GM12878 (cell line): ENCODE data around the gene MAMLD1. TPM values are rescaled to one million over a fixed set of nuclear protein-coding genes. Genes with fewer than 3 reads are reported as not detected.

ENCODE experiments used
- ATAC-seq: fragments of 200-7000 bp; cut with Tn5 transposase; 3 replicates; pipeline ENCODE4 v1.9.1; 2020; ENCODE audit warnings: mild to moderate bottlenecking, moderate library complexity
- BruUV-seq: library from RNA; stranded (reverse); fragments of 400-500 nt; replicated peaks from 2 replicates; lab custom pipeline; 2021; lab: Mats Ljungman, UMichigan
- CTCF ChIA-PET: fragments of 300-600 bp; sonication (Branson Sonifier 250); formaldehyde crosslinking; extraction: SDS; loops from one replicate; lab custom pipeline; 2021; ENCODE audit warnings: inconsistent platforms; lab: Yijun Ruan, JAX
- POLR2A ChIA-PET: fragments of 350-600 bp; formaldehyde crosslinking; extraction: SDS; loops from one replicate; lab custom pipeline; 2021; ENCODE audit warnings: inconsistent platforms; lab: Charles Lee
- RAD21 ChIA-PET: fragments of 300-600 bp; sonication (Branson Sonifier 250); formaldehyde crosslinking; loops from one replicate; lab custom pipeline; 2023; ENCODE audit warnings: antibody characterized with exemption; ENCODE audit not compliant: unreplicated experiment; lab: Charles Lee
- SMC1A ChIA-PET: fragments of 300-600 bp; sonication (Branson Sonifier 250); formaldehyde crosslinking; loops from one replicate; lab custom pipeline; 2023; ENCODE audit not compliant: unreplicated experiment, uncharacterized antibody; lab: Charles Lee
- DNase-seq: peaks from one replicate; pipeline ENCODE4 v3.0.0-alpha.2; 2011; ENCODE audit warnings: low read depth, low spot score
- FAIRE-seq: peaks from 3 replicates; lab custom pipeline; 2011; peaks lifted over from hg19 to GRCh38; lab: Jason Lieb, UNC
- H2AFZ ChIP-seq: 2 replicates; pipeline ENCODE4 v1.6.0; 2011; ENCODE audit warnings: low read depth, low read length, control low read depth; ENCODE audit not compliant: control insufficient read depth
- H3K27ac ChIP-seq: 2 replicates; pipeline ENCODE4 v1.5.1; 2011; ENCODE audit warnings: control low read depth; ENCODE audit not compliant: control insufficient read depth, insufficient read depth
- H3K27me3 ChIP-seq, 2 experiments: replicated peaks in 1 of 2; 2 replicates each; pipeline versions ENCODE4 v1.6.0 to v1.6.1; 2011; ENCODE audit warnings: low read length in 1 of 2; ENCODE audit not compliant: control insufficient read depth in 2 of 2, insufficient read depth in 2 of 2
- H3K36me3 ChIP-seq, 2 experiments: 2 replicates each; pipeline ENCODE4 v1.5.1; 2011; ENCODE audit warnings: low read length in 1 of 2; ENCODE audit not compliant: control insufficient read depth in 2 of 2, insufficient read depth in 2 of 2
- H3K4me1 ChIP-seq: 2 replicates; pipeline ENCODE4 v1.6.1; 2011; ENCODE audit warnings: mild to moderate bottlenecking, low read length, moderate library complexity, mixed read lengths; ENCODE audit not compliant: control insufficient read depth, insufficient read depth
- H3K4me2 ChIP-seq: 2 replicates; pipeline ENCODE4 v1.6.0; 2011; ENCODE audit warnings: control low read depth; ENCODE audit not compliant: control insufficient read depth, insufficient read depth
- H3K4me3 ChIP-seq: fragments of 200-600 bp; sonication (generic); 2 replicates; pipeline ENCODE4 v1.5.1; 2016
- H3K79me2 ChIP-seq: 2 replicates; pipeline ENCODE4 v1.6.0; 2011; ENCODE audit warnings: low read length; ENCODE audit not compliant: control insufficient read depth, insufficient read depth
- H3K9ac ChIP-seq: 2 replicates; pipeline ENCODE4 v1.8.0; 2011; ENCODE audit warnings: low read length, control low read depth, mixed read lengths; ENCODE audit not compliant: control insufficient read depth, insufficient read depth
- H3K9me3 ChIP-seq: replicated peaks from 3 replicates; pipeline ENCODE4 v1.5.1; 2011; ENCODE audit warnings: mild to moderate bottlenecking, low read length; ENCODE audit not compliant: control insufficient read depth, insufficient read depth
- H4K20me1 ChIP-seq: 2 replicates; pipeline ENCODE4 v1.6.0; 2011; ENCODE audit not compliant: control insufficient read depth, insufficient read depth
- BHLHE40 ChIP-seq, 2 experiments: fragments of 450-650 bp in 1 of 2; IDR thresholded peaks; 2 replicates each; pipeline ENCODE4 v1.6.1; 2011 to 2017; ENCODE audit warnings: low read depth in 2 of 2, borderline replicate concordance in 1 of 2, improper control_type of control experiment in 1 of 2, low read length in 1 of 2, mild to moderate bottlenecking in 1 of 2
- CREB1 ChIP-seq: IDR thresholded peaks from 2 replicates; pipeline ENCODE4 v1.6.1; 2012; ENCODE audit warnings: low read depth, mild to moderate bottlenecking, inconsistent platforms
- CUX1 ChIP-seq: IDR thresholded peaks from 2 replicates; pipeline ENCODE4 v1.6.1; 2012; ENCODE audit warnings: improper control_type of control experiment, low read depth, low read length; ENCODE audit not compliant: insufficient replicate concordance
- GABPA ChIP-seq: IDR thresholded peaks from 2 replicates; pipeline ENCODE4 v1.6.1; 2014; ENCODE audit warnings: antibody characterized with exemption, low read depth, mild to moderate bottlenecking, inconsistent platforms
- HDAC2 ChIP-seq: fragments of 200-600 bp; sonication (generic); IDR thresholded peaks from 2 replicates; pipeline ENCODE4 v1.6.1; 2017
- HDAC6 ChIP-seq: fragments of 200-600 bp; sonication (generic); IDR thresholded peaks from one replicate; pipeline ENCODE4 v1.8.0; 2017; ENCODE audit warnings: antibody characterized with exemption; ENCODE audit not compliant: unreplicated experiment
- HSF1 ChIP-seq: fragments of 150-350 bp; IDR thresholded peaks from 2 replicates; pipeline ENCODE4 v1.6.1; 2014; ENCODE audit warnings: mild to moderate bottlenecking, low read depth, low read length
- IKZF1 ChIP-seq: fragments of 450-650 bp; conservative IDR thresholded peaks from 2 replicates; pipeline ENCODE4 v1.6.1; 2017; ENCODE audit warnings: antibody characterized with exemption, mild to moderate bottlenecking
- IKZF2 ChIP-seq, 2 experiments: fragments of 450-650 bp; IDR thresholded peaks; 2 replicates each; pipeline ENCODE4 v1.6.1; 2017; ENCODE audit warnings: mild to moderate bottlenecking in 2 of 2, moderate library complexity in 2 of 2
- JUND ChIP-seq: IDR thresholded peaks from 2 replicates; pipeline ENCODE4 v1.6.1; 2012; ENCODE audit warnings: low read depth, mild to moderate bottlenecking, low read length, improper control_type of control experiment, moderate library complexity
- NKRF ChIP-seq: fragments of 450-650 bp; conservative IDR thresholded peaks from 2 replicates; pipeline ENCODE4 v1.6.1; 2017; ENCODE audit warnings: mild to moderate bottlenecking, moderate library complexity
- PBX3 ChIP-seq: IDR thresholded peaks from 2 replicates; pipeline ENCODE4 v1.6.1; 2011; ENCODE audit warnings: mild to moderate bottlenecking, low read depth, low read length, moderate library complexity; ENCODE audit not compliant: insufficient replicate concordance
- POLR2A ChIP-seq: IDR thresholded peaks from 2 replicates; pipeline ENCODE4 v1.6.1; 2011; ENCODE audit warnings: low read depth, mild to moderate bottlenecking, low read length
- TCF3 ChIP-seq: IDR thresholded peaks from 2 replicates; pipeline ENCODE4 v1.6.1; 2012; ENCODE audit warnings: low read depth, mild to moderate bottlenecking, low read length, borderline replicate concordance; ENCODE audit not compliant: insufficient read depth
- YBX1 ChIP-seq: fragments of 450-650 bp; IDR thresholded peaks from 2 replicates; pipeline ENCODE4 v1.6.1; 2016; ENCODE audit warnings: antibody characterized with exemption
- ZNF207 ChIP-seq: fragments of 450-650 bp; IDR thresholded peaks from 2 replicates; pipeline ENCODE4 v1.6.1; 2014; ENCODE audit warnings: antibody characterized with exemption, mild to moderate bottlenecking, borderline replicate concordance
- WGBS: methylation state at CpG from one replicate; pipeline ENCODE4 v1.1.6; 2016; ENCODE audit warnings: low lambda C conversion rate; ENCODE audit not compliant: insufficient replicate concordance, insufficient coverage; ENCODE audit errors: missing lambda C conversion rate; 5-methylcytosine and 5-hydroxymethylcytosine counted together
- in situ Hi-C: fragments of 300-500 bp; cut with MboI; formaldehyde crosslinking; loops from 9 replicates; pipeline ENCODE4 v1.14.3; 2018; ENCODE audit warnings: mixed read lengths
- intact Hi-C: fragments of 100-400 bp; cut with micrococcal nuclease; formaldehyde crosslinking; loops from one replicate; pipeline ENCODE4 v1.14.2; 2022; ENCODE audit not compliant: unreplicated experiment
- polyA plus RNA-seq, 11 experiments: library from polyadenylated mRNA; depleted of rRNA in 4 of 11; unstranded in 6 of 11; stranded (reverse) in 5 of 11; fragments of >200 nt; fragmentation: Nextera tagmentation in 4 of 11; fragmentation: Illumina TruSeq in 1 of 11; extraction: Ambion mirVana in 4 of 11; extraction: Trizol in 1 of 11; gene quantifications; 1 replicate in 1 of 11; 2 replicates in 10 of 11; pipeline versions ENCODE4 v1.2.1 to v1.2.3, GENCODE V29; 2011 to 2016; ENCODE audit warnings: inconsistent platforms in 2 of 11, missing spikeins in 2 of 11, low read depth in 1 of 11
- total RNA-seq, 4 experiments: library from RNA; depleted of rRNA in 3 of 4; stranded (reverse); fragments of >200 nt in 3 of 4; fragmentation: Illumina TruSeq in 1 of 4; extraction: Trizol in 1 of 4; gene quantifications; 2 replicates each; pipeline versions ENCODE4 v1.2.1 to v1.2.3, GENCODE V29; 2013 to 2021

Gene MAMLD1
- total and polyA plus RNA-seq, 10 of the 15 experiments (the other 5 are each of a cell fraction or from before 2014, with no cell fraction given) = 0.03 to 0.05 TPM; not detected in 8

GRCh38 chrX:150455215-150455608 lies 92.1 kb downstream of the MAMLD1 start:
- H3K27me3 ChIP-seq = no peaks in the 10 kb centered on the region
- ChIA-PET POLR2A (interaction anchor here (0.6 kb wide), 1 partner anchor 213 kb away, joined by 3 read pairs; no protein-coding TSS in a partner anchor), SMC1A (interaction anchor here (0.7 kb wide), 1 partner anchor 102 kb away, joined by 4 read pairs; no protein-coding TSS in a partner anchor), CTCF (no interaction called here), RAD21 (no interaction called here)
- in situ Hi-C loops = no loop called here
- DNase-seq (no peak), ATAC-seq (no peak), FAIRE-seq (no peak)
- no peaks in the 10 kb centered on the region for H4K20me1 ChIP-seq
- H3K4me2 ChIP-seq = no peak overlapping the region
- WGBS = 49% methylated on average over 3 of the region's 3 CpGs
- H3K79me2 ChIP-seq = no peaks in the 10 kb centered on the region
- H2AFZ ChIP-seq = no peak overlapping the region
- H3K4me1 ChIP-seq = no peaks in the 10 kb centered on the region
- H3K27ac ChIP-seq = no peak overlapping the region
- no peaks in the 10 kb centered on the region for H3K9me3 ChIP-seq
- intact Hi-C loops = no loop called here
- H3K36me3 ChIP-seq = no peaks in the 10 kb centered on the region
- BruUV-seq = no TSS peak
- no peak overlapping the region for H3K4me3 ChIP-seq
- H3K9ac ChIP-seq = no peak overlapping the region
- no peak for TF ChIP-seq BHLHE40 (IDR thresholded peaks at IDR 0.05; ENCODE audit: borderline replicate concordance in 1 of 2, low read depth in 2 of 2, low read length in 1 of 2)
- TF ChIP-seq IKZF2 (IDR thresholded peaks at IDR 0.05) = no peak
- TF ChIP-seq HDAC6 = no peak
- TF ChIP-seq IKZF1 = no peak
- TF ChIP-seq ZNF207 = no peak
- TF ChIP-seq NKRF = no peak
- TF ChIP-seq TCF3 = no peak
- no peak for TF ChIP-seq HSF1
- no peak for TF ChIP-seq CREB1
- TF ChIP-seq YBX1 = no peak
- TF ChIP-seq CUX1 = no peak
- no peak for TF ChIP-seq GABPA
- TF ChIP-seq POLR2A = no peak
- TF ChIP-seq JUND = no peak
- no peak for TF ChIP-seq HDAC2
- TF ChIP-seq PBX3 = no peak
